OCI-LY3 (cell line): ENCODE data around the gene XXYLT1.

Experiments
- CTCF ChIP-seq: fragments of 200-600, 300-600 bp; sonication (generic); IDR thresholded peaks from 2 replicates; pipeline ENCODE4 v1.5.1; 2014; ENCODE audit warnings: antibody characterized with exemption, low read length, low read depth
- EZH2phosphoT487 ChIP-seq: fragments of 200-600 bp; shearing (Covaris generic); IDR thresholded peaks from 2 replicates; pipeline ENCODE4 v1.6.1; 2018; ENCODE audit warnings: antibody characterized with exemption, mixed run types, low read depth

GRCh38 chr3:195168009-195168762 is 102.8 kb downstream of the XXYLT1 start:
- TF ChIP-seq CTCF = no peak
- TF ChIP-seq EZH2phosphoT487 = no peak
